Measurements from ENCODE around the gene CLPTM1.
"Not testable (repeated sequence)": the region's sequence is repeated elsewhere in the genome, so short reads cannot be mapped to it uniquely, and the experiment has no call there.

CLPTM1 gene

GRCh38 chr19:44954649-44955504, at the start of gene CLPTM1:
Gene CLPTM1, plus strand, starts transcription at chr19:44955380. Its CDS starts 16 bp downstream, at chr19:44955396.
- no peak for TF ChIP-seq CTCF (IDR thresholded peaks at IDR 0.05; ENCODE audit: insufficient read depth, missing control alignments)
- peak; percentile 93 for DNase-seq (ENCODE audit: insufficient read length, low spot score)
- FAIRE-seq: no peak

GRCh38 chr19:44905437-44906160, 49.6 kb upstream of the CLPTM1 start, which contains the start of gene APOE:
Gene APOE, plus strand, starts transcription at chr19:44905796. Its CDS starts 829 bp downstream, at chr19:44906625.
- DNase-seq (ENCODE audit: insufficient read length, low spot score) (no peak), FAIRE-seq (no peak)
- no peak for TF ChIP-seq CTCF (IDR thresholded peaks at IDR 0.05; ENCODE audit: insufficient read depth, missing control alignments)

GRCh38 chr19:44907613-44908012, 47.6 kb upstream of the CLPTM1 start:
- TF ChIP-seq CTCF (IDR thresholded peaks at IDR 0.05; ENCODE audit: insufficient read depth, missing control alignments): no peak
- DNase-seq (ENCODE audit: insufficient read length, low spot score) (no peak), FAIRE-seq (no peak)

- DNase-seq (ENCODE audit: insufficient read length, low spot score): no peak
- no peak for FAIRE-seq
- no peak for TF ChIP-seq CTCF (IDR thresholded peaks at IDR 0.05; ENCODE audit: insufficient read depth, missing control alignments)
Observed at GRCh38 chr19:44908074-44908835, 46.9 kb upstream of the CLPTM1 start.

- TF ChIP-seq CTCF (IDR thresholded peaks at IDR 0.05; ENCODE audit: insufficient read depth, missing control alignments): no peak
- FAIRE-seq: no peak
Observed at GRCh38 chr19:44908836-44909261, 46.3 kb upstream of the CLPTM1 start.

GRCh38 chr19:44909775-44910174, 45.4 kb upstream of the CLPTM1 start:
- no peak for FAIRE-seq
- no peak for DNase-seq (ENCODE audit: insufficient read length, low spot score)
- no peak for TF ChIP-seq CTCF (IDR thresholded peaks at IDR 0.05; ENCODE audit: insufficient read depth, missing control alignments)

More at GRCh38 chr19:44908836-44909261, 46.3 kb upstream of the CLPTM1 start:
- no peak for DNase-seq (ENCODE audit: insufficient read length, low spot score)

GRCh38 chr19:44911896-44912295, 43.3 kb upstream of the CLPTM1 start:
- not testable (repeated sequence) for FAIRE-seq

More at GRCh38 chr19:44911896-44912295, 43.3 kb upstream of the CLPTM1 start:
- not testable (repeated sequence) for DNase-seq (ENCODE audit: insufficient read length, low spot score)

Measured in D721Med (cell line).